HCT116 (cell line): Measurements from ENCODE around the gene TSTD2.
A peak's percentile ranks its signal among the peaks of the same experiment; 100 is the strongest.

Source experiments
- EZH2 ChIP-seq: fragments of 200-600 bp; sonication (generic); IDR thresholded peaks from 2 replicates; pipeline ENCODE4 v1.6.1; 2017; ENCODE audit warnings: antibody characterized with exemption, mixed run types
- FOSL1 ChIP-seq: IDR thresholded peaks from 2 replicates; pipeline ENCODE4 v1.6.1; 2012; ENCODE audit warnings: low read depth
- JUND ChIP-seq: IDR thresholded peaks from 2 replicates; pipeline ENCODE4 v1.6.1; 2012
- POLR2A ChIP-seq: IDR thresholded peaks from 2 replicates; pipeline ENCODE4 v1.7.0; 2011; ENCODE audit warnings: borderline replicate concordance; ENCODE audit not compliant: insufficient read depth, insufficient read length; ENCODE audit errors: extremely low read depth
- POLR2AphosphoS5 ChIP-seq: IDR thresholded peaks from 2 replicates; pipeline ENCODE4 v1.6.1; 2011; ENCODE audit warnings: mild to moderate bottlenecking, low read depth, low read length, moderate library complexity
- SP1 ChIP-seq: IDR thresholded peaks from 2 replicates; pipeline ENCODE4 v1.6.1; 2012; ENCODE audit warnings: low read depth
- ZNF274 ChIP-seq: fragments of 200-500 bp; sonication (Bioruptor generic); IDR thresholded peaks from 2 replicates; pipeline ENCODE4 v1.6.1; 2014; ENCODE audit warnings: mild to moderate bottlenecking, low read depth, low read length, inconsistent platforms
- TF ChIP-seq, protein P1 (sequence below), 3 experiments: fragments of 200-600 bp in 1 of 3; sonication (generic) in 1 of 3; IDR thresholded peaks in 2 of 3; conservative IDR thresholded peaks in 1 of 3; 2 replicates each; pipeline ENCODE4 v1.5.1; 2012 to 2017; ENCODE audit warnings: low read depth in 2 of 3, low read length in 2 of 3, antibody characterized with exemption in 1 of 3, borderline replicate concordance in 1 of 3, control low read depth in 1 of 3, mild to moderate bottlenecking in 1 of 3, mixed read lengths in 1 of 3, mixed run types in 1 of 3, moderate library complexity in 1 of 3; ENCODE audit not compliant: insufficient read depth in 1 of 3
- TF ChIP-seq, protein P2 (sequence below): IDR thresholded peaks from 2 replicates; pipeline ENCODE4 v1.6.1; 2012; ENCODE audit warnings: low read depth
- TF ChIP-seq, protein P3 (sequence below): IDR thresholded peaks from 2 replicates; pipeline ENCODE4 v1.6.1; 2012

DNA sequence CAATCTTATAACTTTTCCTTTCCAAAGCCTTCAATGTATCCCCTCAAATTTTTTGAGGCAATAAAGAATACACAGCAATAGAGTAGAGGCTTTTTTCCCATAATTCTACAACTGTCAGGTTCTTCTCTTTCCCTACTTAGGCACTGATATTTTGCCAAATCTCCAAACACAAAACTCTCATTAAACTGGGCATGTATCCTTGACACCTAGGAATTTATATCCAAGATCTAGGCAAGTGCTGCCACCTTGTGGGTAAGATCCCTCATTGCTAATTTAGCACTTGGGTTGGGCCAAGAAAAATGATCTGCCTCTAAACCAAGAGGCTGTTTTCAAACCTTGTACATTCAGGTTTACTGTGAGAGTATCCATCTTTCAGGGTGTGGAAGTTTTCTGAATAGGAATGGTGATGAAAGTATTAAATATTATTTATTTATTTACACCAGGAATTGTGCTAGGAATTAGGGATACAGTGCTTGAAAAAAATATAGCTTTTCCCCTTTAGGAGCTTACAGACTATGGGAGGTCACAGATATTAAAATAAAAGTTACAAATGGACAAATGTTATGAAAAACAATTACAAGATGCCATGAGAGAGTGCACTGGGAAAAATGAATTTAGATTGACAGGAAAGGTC, 17.6 kb downstream of the TSTD2 start:
- TF ChIP-seq, protein P1, sequence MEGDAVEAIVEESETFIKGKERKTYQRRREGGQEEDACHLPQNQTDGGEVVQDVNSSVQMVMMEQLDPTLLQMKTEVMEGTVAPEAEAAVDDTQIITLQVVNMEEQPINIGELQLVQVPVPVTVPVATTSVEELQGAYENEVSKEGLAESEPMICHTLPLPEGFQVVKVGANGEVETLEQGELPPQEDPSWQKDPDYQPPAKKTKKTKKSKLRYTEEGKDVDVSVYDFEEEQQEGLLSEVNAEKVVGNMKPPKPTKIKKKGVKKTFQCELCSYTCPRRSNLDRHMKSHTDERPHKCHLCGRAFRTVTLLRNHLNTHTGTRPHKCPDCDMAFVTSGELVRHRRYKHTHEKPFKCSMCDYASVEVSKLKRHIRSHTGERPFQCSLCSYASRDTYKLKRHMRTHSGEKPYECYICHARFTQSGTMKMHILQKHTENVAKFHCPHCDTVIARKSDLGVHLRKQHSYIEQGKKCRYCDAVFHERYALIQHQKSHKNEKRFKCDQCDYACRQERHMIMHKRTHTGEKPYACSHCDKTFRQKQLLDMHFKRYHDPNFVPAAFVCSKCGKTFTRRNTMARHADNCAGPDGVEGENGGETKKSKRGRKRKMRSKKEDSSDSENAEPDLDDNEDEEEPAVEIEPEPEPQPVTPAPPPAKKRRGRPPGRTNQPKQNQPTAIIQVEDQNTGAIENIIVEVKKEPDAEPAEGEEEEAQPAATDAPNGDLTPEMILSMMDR (IDR thresholded peaks at IDR 0.05 in 2 of 3, conservative IDR thresholded peaks at IDR 0.05 in 1 of 3; ENCODE audit: borderline replicate concordance in 1 of 3, insufficient read depth in 1 of 3, low read depth in 2 of 3, low read length in 2 of 3): peak; percentile 76 to 89 (median 83); a peak in 5 of 6 replicates
- TF ChIP-seq POLR2A: no peak
- no peak for TF ChIP-seq EZH2
- no peak for TF ChIP-seq FOSL1
- TF ChIP-seq, protein P2, sequence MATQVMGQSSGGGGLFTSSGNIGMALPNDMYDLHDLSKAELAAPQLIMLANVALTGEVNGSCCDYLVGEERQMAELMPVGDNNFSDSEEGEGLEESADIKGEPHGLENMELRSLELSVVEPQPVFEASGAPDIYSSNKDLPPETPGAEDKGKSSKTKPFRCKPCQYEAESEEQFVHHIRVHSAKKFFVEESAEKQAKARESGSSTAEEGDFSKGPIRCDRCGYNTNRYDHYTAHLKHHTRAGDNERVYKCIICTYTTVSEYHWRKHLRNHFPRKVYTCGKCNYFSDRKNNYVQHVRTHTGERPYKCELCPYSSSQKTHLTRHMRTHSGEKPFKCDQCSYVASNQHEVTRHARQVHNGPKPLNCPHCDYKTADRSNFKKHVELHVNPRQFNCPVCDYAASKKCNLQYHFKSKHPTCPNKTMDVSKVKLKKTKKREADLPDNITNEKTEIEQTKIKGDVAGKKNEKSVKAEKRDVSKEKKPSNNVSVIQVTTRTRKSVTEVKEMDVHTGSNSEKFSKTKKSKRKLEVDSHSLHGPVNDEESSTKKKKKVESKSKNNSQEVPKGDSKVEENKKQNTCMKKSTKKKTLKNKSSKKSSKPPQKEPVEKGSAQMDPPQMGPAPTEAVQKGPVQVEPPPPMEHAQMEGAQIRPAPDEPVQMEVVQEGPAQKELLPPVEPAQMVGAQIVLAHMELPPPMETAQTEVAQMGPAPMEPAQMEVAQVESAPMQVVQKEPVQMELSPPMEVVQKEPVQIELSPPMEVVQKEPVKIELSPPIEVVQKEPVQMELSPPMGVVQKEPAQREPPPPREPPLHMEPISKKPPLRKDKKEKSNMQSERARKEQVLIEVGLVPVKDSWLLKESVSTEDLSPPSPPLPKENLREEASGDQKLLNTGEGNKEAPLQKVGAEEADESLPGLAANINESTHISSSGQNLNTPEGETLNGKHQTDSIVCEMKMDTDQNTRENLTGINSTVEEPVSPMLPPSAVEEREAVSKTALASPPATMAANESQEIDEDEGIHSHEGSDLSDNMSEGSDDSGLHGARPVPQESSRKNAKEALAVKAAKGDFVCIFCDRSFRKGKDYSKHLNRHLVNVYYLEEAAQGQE: no peak
- TF ChIP-seq ZNF274: no peak
- no peak for TF ChIP-seq POLR2AphosphoS5
- no peak for TF ChIP-seq SP1
- TF ChIP-seq JUND: no peak
- TF ChIP-seq, protein P3, sequence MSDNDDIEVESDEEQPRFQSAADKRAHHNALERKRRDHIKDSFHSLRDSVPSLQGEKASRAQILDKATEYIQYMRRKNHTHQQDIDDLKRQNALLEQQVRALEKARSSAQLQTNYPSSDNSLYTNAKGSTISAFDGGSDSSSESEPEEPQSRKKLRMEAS: no peak
